Measurements from ENCODE around the gene SAMD4B. TPM values are rescaled to one million over a fixed set of nuclear protein-coding genes. Genes with fewer than 3 reads are reported as not detected.

The SAMD4B gene
- total RNA-seq, 1 experiment from 2014 or later, result 163 TPM

GRCh38 chr19:39301562-39301961 lies 40.7 kb upstream of the SAMD4B start:
- Histone ChIP-seq H3K27me3 (ENCODE audit: insufficient read depth, low read depth) (no peaks in the 10 kb centered on the region), H2AFZ (no peak overlapping the region), H3K4me2 (no peak overlapping the region), H3K9me3 (ENCODE audit: insufficient read depth, low read depth) (no peaks in the 10 kb centered on the region), H3K9me2 (ENCODE audit: insufficient read depth) (no peaks in the 10 kb centered on the region), H3K79me2 (ENCODE audit: low read depth) (no peaks in the 10 kb centered on the region), H3K4me3 (no peak overlapping the region), H3F3A (ENCODE audit: insufficient read depth, low read depth) (0 out of 2 replicates have a peak, but pooled peaks cover 11% of the 10 kb centered on the region), H3K4me1 (replicated peaks; ENCODE audit: insufficient read depth) (no peaks in the 10 kb centered on the region), H3K27ac (no peak overlapping the region), H4K20me1 (ENCODE audit: insufficient read depth) (no peaks in the 10 kb centered on the region), H3K36me3 (ENCODE audit: low read depth) (no peaks in the 10 kb centered on the region)
- CTCF ChIA-PET, result no interaction called here
- no peak for DNase-seq
- no TSS peak for BruUV-seq (replicated peaks)
- POLR2A ChIA-PET (ENCODE audit: unreplicated experiment), result no interaction called here
- intact Hi-C loops (cut with micrococcal nuclease; ENCODE audit: unreplicated experiment), result no loop called here
- TF ChIP-seq, protein P1, sequence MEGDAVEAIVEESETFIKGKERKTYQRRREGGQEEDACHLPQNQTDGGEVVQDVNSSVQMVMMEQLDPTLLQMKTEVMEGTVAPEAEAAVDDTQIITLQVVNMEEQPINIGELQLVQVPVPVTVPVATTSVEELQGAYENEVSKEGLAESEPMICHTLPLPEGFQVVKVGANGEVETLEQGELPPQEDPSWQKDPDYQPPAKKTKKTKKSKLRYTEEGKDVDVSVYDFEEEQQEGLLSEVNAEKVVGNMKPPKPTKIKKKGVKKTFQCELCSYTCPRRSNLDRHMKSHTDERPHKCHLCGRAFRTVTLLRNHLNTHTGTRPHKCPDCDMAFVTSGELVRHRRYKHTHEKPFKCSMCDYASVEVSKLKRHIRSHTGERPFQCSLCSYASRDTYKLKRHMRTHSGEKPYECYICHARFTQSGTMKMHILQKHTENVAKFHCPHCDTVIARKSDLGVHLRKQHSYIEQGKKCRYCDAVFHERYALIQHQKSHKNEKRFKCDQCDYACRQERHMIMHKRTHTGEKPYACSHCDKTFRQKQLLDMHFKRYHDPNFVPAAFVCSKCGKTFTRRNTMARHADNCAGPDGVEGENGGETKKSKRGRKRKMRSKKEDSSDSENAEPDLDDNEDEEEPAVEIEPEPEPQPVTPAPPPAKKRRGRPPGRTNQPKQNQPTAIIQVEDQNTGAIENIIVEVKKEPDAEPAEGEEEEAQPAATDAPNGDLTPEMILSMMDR (conservative IDR thresholded peaks at IDR 0.05), result no peak
- TF ChIP-seq EZH2 (IDR thresholded peaks at IDR 0.05; ENCODE audit: low read depth), result no peak

- Histone ChIP-seq H3K4me2 (no peak overlapping the region), H3K9me2 (ENCODE audit: insufficient read depth) (no peaks in the 10 kb centered on the region), H3F3A (ENCODE audit: insufficient read depth, low read depth) (0 out of 2 replicates have a peak, but pooled peaks cover 15% of the 10 kb centered on the region), H3K4me3 (no peak overlapping the region), H3K4me1 (replicated peaks; ENCODE audit: insufficient read depth) (no peaks in the 10 kb centered on the region), H3K36me3 (ENCODE audit: low read depth) (no peaks in the 10 kb centered on the region), H3K27ac (no peak overlapping the region), H2AFZ (no peak overlapping the region), H3K79me2 (ENCODE audit: low read depth) (no peaks in the 10 kb centered on the region), H4K20me1 (ENCODE audit: insufficient read depth) (no peaks in the 10 kb centered on the region), H3K9me3 (ENCODE audit: insufficient read depth, low read depth) (no peaks in the 10 kb centered on the region), H3K27me3 (ENCODE audit: insufficient read depth, low read depth) (no peaks in the 10 kb centered on the region)
- POLR2A ChIA-PET (ENCODE audit: unreplicated experiment), result no interaction called here
- no peak for TF ChIP-seq EZH2 (IDR thresholded peaks at IDR 0.05; ENCODE audit: low read depth)
- TF ChIP-seq, protein P1 (conservative IDR thresholded peaks at IDR 0.05), result no peak
- no peak for DNase-seq
- intact Hi-C loops (cut with micrococcal nuclease; ENCODE audit: unreplicated experiment), result no loop called here
- CTCF ChIA-PET, result no interaction called here
- BruUV-seq (replicated peaks), result no TSS peak
Observed at GRCh38 chr19:39303373-39304184, 38.6 kb upstream of the SAMD4B start.

- no TSS peak for BruUV-seq (replicated peaks)
- Histone ChIP-seq H3K79me2 (ENCODE audit: low read depth) (no peaks in the 10 kb centered on the region), H3K27ac (no peak overlapping the region), H3K27me3 (ENCODE audit: insufficient read depth, low read depth) (no peaks in the 10 kb centered on the region), H3K36me3 (ENCODE audit: low read depth) (no peaks in the 10 kb centered on the region), H3F3A (ENCODE audit: insufficient read depth, low read depth) (0 out of 2 replicates have a peak, but pooled peaks cover 15% of the 10 kb centered on the region), H3K9me3 (ENCODE audit: insufficient read depth, low read depth) (no peaks in the 10 kb centered on the region), H3K4me1 (replicated peaks; ENCODE audit: insufficient read depth) (no peaks in the 10 kb centered on the region), H3K4me3 (no peak overlapping the region), H4K20me1 (ENCODE audit: insufficient read depth) (no peaks in the 10 kb centered on the region), H3K9me2 (ENCODE audit: insufficient read depth) (no peaks in the 10 kb centered on the region), H2AFZ (no peak overlapping the region), H3K4me2 (no peak overlapping the region)
- intact Hi-C loops (cut with micrococcal nuclease; ENCODE audit: unreplicated experiment), result no loop called here
- no peak for DNase-seq
- TF ChIP-seq EZH2 (IDR thresholded peaks at IDR 0.05; ENCODE audit: low read depth), result no peak
- TF ChIP-seq, protein P1 (conservative IDR thresholded peaks at IDR 0.05), result no peak
- ChIA-PET POLR2A (ENCODE audit: unreplicated experiment) (no interaction called here), CTCF (no interaction called here)
Observed at GRCh38 chr19:39304185-39304513, 38.1 kb upstream of the SAMD4B start.
